OCI-LY7 (cell line): ENCODE data around the gene NKX6-2.

Experiments
- EZH2phosphoT487 ChIP-seq: fragments of 200-600 bp; sonication (generic); IDR thresholded peaks from 2 replicates; pipeline ENCODE4 v1.6.1; 2018; ENCODE audit warnings: low read depth, borderline replicate concordance, mild to moderate bottlenecking, mixed run types, antibody characterized with exemption, low read length, moderate library complexity, mixed read lengths
- TF ChIP-seq, protein P1 (sequence below): fragments of 200-600 bp; sonication (generic); conservative IDR thresholded peaks from 2 replicates; pipeline ENCODE4 v1.5.1; 2014; ENCODE audit warnings: mild to moderate bottlenecking, antibody characterized with exemption, low read length, moderate library complexity, mixed read lengths

DNA sequence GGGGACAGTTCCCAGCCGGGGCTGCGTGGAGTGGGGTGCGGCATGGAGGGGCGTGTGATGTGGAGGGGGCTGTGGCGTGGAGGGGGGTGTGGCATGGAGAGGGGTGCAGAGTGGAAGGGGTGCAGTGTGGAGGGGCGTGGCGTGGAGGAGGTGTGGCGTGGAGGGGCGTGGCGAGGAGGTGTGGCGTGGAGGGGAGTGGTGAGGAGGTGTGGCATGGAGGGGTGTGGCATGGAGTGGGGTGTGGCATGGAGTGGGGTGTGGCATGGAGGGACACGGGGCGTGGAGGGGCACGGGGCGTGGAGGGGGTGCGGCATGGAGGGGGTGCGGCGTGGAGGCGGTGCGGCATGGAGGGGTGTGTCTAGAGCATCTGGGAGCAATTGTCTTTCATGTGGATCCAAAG lies 33.6 kb downstream of the NKX6-2 start:
- TF ChIP-seq, protein P1, sequence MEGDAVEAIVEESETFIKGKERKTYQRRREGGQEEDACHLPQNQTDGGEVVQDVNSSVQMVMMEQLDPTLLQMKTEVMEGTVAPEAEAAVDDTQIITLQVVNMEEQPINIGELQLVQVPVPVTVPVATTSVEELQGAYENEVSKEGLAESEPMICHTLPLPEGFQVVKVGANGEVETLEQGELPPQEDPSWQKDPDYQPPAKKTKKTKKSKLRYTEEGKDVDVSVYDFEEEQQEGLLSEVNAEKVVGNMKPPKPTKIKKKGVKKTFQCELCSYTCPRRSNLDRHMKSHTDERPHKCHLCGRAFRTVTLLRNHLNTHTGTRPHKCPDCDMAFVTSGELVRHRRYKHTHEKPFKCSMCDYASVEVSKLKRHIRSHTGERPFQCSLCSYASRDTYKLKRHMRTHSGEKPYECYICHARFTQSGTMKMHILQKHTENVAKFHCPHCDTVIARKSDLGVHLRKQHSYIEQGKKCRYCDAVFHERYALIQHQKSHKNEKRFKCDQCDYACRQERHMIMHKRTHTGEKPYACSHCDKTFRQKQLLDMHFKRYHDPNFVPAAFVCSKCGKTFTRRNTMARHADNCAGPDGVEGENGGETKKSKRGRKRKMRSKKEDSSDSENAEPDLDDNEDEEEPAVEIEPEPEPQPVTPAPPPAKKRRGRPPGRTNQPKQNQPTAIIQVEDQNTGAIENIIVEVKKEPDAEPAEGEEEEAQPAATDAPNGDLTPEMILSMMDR: no peak
- TF ChIP-seq EZH2phosphoT487: no peak
